Neural cell (in vitro differentiated cells): ENCODE results near the gene USP6. TPM values are rescaled to one million over a fixed set of nuclear protein-coding genes. Genes with fewer than 3 reads are reported as not detected.
"Not testable (repeated sequence)": the region's sequence is repeated elsewhere in the genome, so short reads cannot be mapped to it uniquely, and the experiment has no call there.

Source experiments
- H2AFZ ChIP-seq: fragments of 200-600, 300-800 bp; sonication (generic), shearing (Covaris generic); 2 replicates; pipeline ENCODE4 v1.6.0; 2014; ENCODE audit warnings: low read depth, mild to moderate bottlenecking, antibody characterized with exemption, low read length, moderate library complexity
- H3F3A ChIP-seq: fragments of 200-600 bp; shearing (Covaris generic); 2 replicates; pipeline ENCODE4 v1.6.1; 2016; ENCODE audit warnings: mild to moderate bottlenecking, moderate library complexity, mixed read lengths, antibody characterized with exemption, low read length; ENCODE audit not compliant: insufficient read depth, poor library complexity, severe bottlenecking
- H3K27ac ChIP-seq: fragments of 200-600, 300-800 bp; sonication (generic), shearing (Covaris generic); 2 replicates; pipeline ENCODE4 v1.5.1; 2014; ENCODE audit warnings: mild to moderate bottlenecking, low read length, moderate library complexity
- H3K27me3 ChIP-seq: fragments of 300-800, 200-600 bp; sonication (generic), shearing (Covaris generic); 2 replicates; pipeline ENCODE4 v1.6.0; 2014; ENCODE audit warnings: mild to moderate bottlenecking, low read depth, low read length, moderate library complexity; ENCODE audit not compliant: insufficient read depth
- H3K36me3 ChIP-seq: fragments of 300-800, 200-600 bp; sonication (generic), shearing (Covaris generic); 2 replicates; pipeline ENCODE4 v1.5.1; 2014; ENCODE audit warnings: mild to moderate bottlenecking, antibody characterized with exemption, low read length, moderate library complexity; ENCODE audit not compliant: insufficient read depth
- H3K4me2 ChIP-seq: fragments of 300-800, 200-600 bp; sonication (generic), shearing (Covaris generic); 2 replicates; pipeline ENCODE4 v1.6.0; 2014; ENCODE audit warnings: mild to moderate bottlenecking, low read length
- H3K4me3 ChIP-seq: fragments of 300-800, 200-600 bp; sonication (generic), shearing (Covaris generic); 2 replicates; pipeline ENCODE4 v1.5.1; 2014; ENCODE audit warnings: mild to moderate bottlenecking, low read length, moderate library complexity
- H3K79me2 ChIP-seq: fragments of 200-600 bp; shearing (Covaris generic); replicated peaks from 2 replicates; pipeline ENCODE4 v1.6.0; 2014; ENCODE audit warnings: mild to moderate bottlenecking, low read length, moderate library complexity; ENCODE audit not compliant: insufficient read depth
- H3K9ac ChIP-seq: fragments of 300-800, 200-600 bp; sonication (generic), shearing (Covaris generic); 2 replicates; pipeline ENCODE4 v1.6.1; 2016; ENCODE audit warnings: mild to moderate bottlenecking, low read length, mixed read lengths
- H3K9me2 ChIP-seq: fragments of 200-600 bp; shearing (Covaris generic); 2 replicates; pipeline ENCODE4 v1.6.1; 2016; ENCODE audit warnings: mild to moderate bottlenecking, low read length, mixed read lengths; ENCODE audit not compliant: insufficient read depth
- H3K9me3 ChIP-seq: fragments of 200-600, 300-800 bp; sonication (generic), shearing (Covaris generic); 2 replicates; pipeline ENCODE4 v1.6.1; 2016; ENCODE audit warnings: mild to moderate bottlenecking, mixed run types, low read length, moderate library complexity, mixed read lengths
- H4K20me1 ChIP-seq: fragments of 200-600 bp; shearing (Covaris generic); 2 replicates; pipeline ENCODE4 v1.6.1; 2016; ENCODE audit warnings: mild to moderate bottlenecking, mixed run types; ENCODE audit not compliant: insufficient read depth
- EP300 ChIP-seq: fragments of 450-650 bp; conservative IDR thresholded peaks from 2 replicates; pipeline ENCODE4 v1.6.1; 2014; ENCODE audit warnings: antibody characterized with exemption, mild to moderate bottlenecking, moderate library complexity; ENCODE audit not compliant: poor library complexity, severe bottlenecking
- EZH2 ChIP-seq: fragments of 200-600, 300-800 bp; shearing (Covaris generic), sonication (generic); IDR thresholded peaks from 2 replicates; pipeline ENCODE4 v1.6.1; 2014; ENCODE audit warnings: antibody characterized with exemption, low read length, borderline replicate concordance, mild to moderate bottlenecking; ENCODE audit not compliant: insufficient read depth, poor library complexity, severe bottlenecking
- MXI1 ChIP-seq: fragments of 450-650 bp; conservative IDR thresholded peaks from 2 replicates; pipeline ENCODE4 v1.6.1; 2014; ENCODE audit warnings: antibody characterized with exemption, mild to moderate bottlenecking; ENCODE audit not compliant: poor library complexity, severe bottlenecking
- POLR2AphosphoS5 ChIP-seq: IDR thresholded peaks from 2 replicates; pipeline ENCODE4 v1.6.1; 2012
- RAD21 ChIP-seq: fragments of 450-650 bp; conservative IDR thresholded peaks from 2 replicates; pipeline ENCODE4 v1.6.1; 2014; ENCODE audit warnings: antibody characterized with exemption, mild to moderate bottlenecking, moderate library complexity
- SMC3 ChIP-seq: fragments of 450-650 bp; conservative IDR thresholded peaks from 2 replicates; pipeline ENCODE4 v1.6.1; 2014; ENCODE audit warnings: antibody characterized with exemption, mild to moderate bottlenecking, moderate library complexity; ENCODE audit not compliant: poor library complexity
- TAF1 ChIP-seq: IDR thresholded peaks from 2 replicates; pipeline ENCODE4 v1.6.1; 2012; ENCODE audit warnings: low read depth
- polyA plus RNA-seq: library from polyadenylated mRNA; depleted of rRNA; stranded (reverse); fragments of >200 nt; gene quantifications from 2 replicates; pipeline ENCODE4 v1.2.3, GENCODE V29; 2014
- TF ChIP-seq, protein P1 (sequence below): fragments of 450-650 bp; IDR thresholded peaks from 2 replicates; pipeline ENCODE4 v1.5.1; 2014; ENCODE audit warnings: antibody characterized with exemption, mild to moderate bottlenecking, moderate library complexity; ENCODE audit not compliant: poor library complexity, severe bottlenecking
- TF ChIP-seq, protein P2 (sequence below): IDR thresholded peaks from 2 replicates; pipeline ENCODE4 v1.6.1; 2012; ENCODE audit warnings: borderline replicate concordance

The USP6 gene
- polyA plus RNA-seq, 1 donor from 2014 or later = not detected

DNA sequence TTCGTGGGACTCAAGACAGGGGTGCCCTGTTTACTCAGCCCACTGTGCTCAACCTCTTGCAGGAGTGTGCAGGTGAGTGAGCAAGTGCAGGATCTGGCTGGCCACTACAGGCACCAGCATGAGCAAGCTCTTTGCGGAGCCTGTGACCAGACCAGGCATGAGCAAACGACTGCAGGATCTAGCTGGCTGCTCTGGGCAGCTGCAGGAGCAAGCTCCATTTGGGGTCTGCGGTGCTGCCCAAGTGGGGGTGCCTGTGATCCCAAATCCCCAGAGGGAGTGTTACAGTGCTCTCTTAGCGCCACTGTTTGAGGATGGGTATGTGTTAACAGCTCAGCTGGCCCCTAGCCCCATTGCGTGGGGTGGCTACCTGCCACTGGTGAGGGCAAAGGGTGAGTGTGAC, 2.4 kb downstream of the USP6 start:
- TF ChIP-seq POLR2AphosphoS5 (no peak), MXI1 (no peak), EZH2 (no peak), EP300 (no peak), TAF1 (no peak), SMC3 (no peak), RAD21 (no peak)
- TF ChIP-seq, protein P1, sequence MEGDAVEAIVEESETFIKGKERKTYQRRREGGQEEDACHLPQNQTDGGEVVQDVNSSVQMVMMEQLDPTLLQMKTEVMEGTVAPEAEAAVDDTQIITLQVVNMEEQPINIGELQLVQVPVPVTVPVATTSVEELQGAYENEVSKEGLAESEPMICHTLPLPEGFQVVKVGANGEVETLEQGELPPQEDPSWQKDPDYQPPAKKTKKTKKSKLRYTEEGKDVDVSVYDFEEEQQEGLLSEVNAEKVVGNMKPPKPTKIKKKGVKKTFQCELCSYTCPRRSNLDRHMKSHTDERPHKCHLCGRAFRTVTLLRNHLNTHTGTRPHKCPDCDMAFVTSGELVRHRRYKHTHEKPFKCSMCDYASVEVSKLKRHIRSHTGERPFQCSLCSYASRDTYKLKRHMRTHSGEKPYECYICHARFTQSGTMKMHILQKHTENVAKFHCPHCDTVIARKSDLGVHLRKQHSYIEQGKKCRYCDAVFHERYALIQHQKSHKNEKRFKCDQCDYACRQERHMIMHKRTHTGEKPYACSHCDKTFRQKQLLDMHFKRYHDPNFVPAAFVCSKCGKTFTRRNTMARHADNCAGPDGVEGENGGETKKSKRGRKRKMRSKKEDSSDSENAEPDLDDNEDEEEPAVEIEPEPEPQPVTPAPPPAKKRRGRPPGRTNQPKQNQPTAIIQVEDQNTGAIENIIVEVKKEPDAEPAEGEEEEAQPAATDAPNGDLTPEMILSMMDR = no peak
- TF ChIP-seq, protein P2, sequence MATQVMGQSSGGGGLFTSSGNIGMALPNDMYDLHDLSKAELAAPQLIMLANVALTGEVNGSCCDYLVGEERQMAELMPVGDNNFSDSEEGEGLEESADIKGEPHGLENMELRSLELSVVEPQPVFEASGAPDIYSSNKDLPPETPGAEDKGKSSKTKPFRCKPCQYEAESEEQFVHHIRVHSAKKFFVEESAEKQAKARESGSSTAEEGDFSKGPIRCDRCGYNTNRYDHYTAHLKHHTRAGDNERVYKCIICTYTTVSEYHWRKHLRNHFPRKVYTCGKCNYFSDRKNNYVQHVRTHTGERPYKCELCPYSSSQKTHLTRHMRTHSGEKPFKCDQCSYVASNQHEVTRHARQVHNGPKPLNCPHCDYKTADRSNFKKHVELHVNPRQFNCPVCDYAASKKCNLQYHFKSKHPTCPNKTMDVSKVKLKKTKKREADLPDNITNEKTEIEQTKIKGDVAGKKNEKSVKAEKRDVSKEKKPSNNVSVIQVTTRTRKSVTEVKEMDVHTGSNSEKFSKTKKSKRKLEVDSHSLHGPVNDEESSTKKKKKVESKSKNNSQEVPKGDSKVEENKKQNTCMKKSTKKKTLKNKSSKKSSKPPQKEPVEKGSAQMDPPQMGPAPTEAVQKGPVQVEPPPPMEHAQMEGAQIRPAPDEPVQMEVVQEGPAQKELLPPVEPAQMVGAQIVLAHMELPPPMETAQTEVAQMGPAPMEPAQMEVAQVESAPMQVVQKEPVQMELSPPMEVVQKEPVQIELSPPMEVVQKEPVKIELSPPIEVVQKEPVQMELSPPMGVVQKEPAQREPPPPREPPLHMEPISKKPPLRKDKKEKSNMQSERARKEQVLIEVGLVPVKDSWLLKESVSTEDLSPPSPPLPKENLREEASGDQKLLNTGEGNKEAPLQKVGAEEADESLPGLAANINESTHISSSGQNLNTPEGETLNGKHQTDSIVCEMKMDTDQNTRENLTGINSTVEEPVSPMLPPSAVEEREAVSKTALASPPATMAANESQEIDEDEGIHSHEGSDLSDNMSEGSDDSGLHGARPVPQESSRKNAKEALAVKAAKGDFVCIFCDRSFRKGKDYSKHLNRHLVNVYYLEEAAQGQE = no peak
- Histone ChIP-seq H3K79me2 (no peaks in the 10 kb centered on the region), H3K27me3 (peaks cover 10% of the 10 kb centered on the region), H2AFZ (no peak overlapping the region), H4K20me1 (no peaks in the 10 kb centered on the region), H3K36me3 (no peaks in the 10 kb centered on the region), H3K4me3 (no peak overlapping the region), H3K4me2 (no peak overlapping the region), H3K9ac (no peak overlapping the region), H3K9me3 (peaks cover 4% of the 10 kb centered on the region), H3K9me2 (no peaks in the 10 kb centered on the region), H3K27ac (no peak overlapping the region), H3F3A (no peaks in the 10 kb centered on the region)

DNA sequence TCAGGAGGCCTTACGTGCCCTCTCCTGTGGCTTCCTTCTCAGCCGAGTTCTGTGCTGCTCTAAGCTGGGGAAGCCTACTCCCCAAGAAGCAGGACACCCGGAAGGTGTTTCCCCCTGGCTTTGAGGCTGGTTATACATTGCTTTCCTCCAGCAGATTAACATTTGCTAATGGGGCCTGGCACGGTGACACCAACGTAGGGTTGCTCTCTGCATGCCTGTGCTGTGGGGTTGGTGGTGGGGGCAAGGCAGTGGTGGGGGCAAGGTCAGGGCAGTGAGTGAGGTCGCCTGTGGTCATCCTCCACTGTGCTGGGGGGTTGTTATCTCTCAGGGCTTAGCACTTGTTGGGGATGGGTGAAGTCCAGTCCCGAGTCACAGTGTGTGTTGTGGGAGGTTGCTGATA, 4.2 kb downstream of the USP6 start:
- Histone ChIP-seq H3K4me2 (no peak overlapping the region), H3K9me3 (peaks cover 4% of the 10 kb centered on the region), H3K4me3 (no peak overlapping the region), H2AFZ (no peak overlapping the region), H3K9me2 (no peaks in the 10 kb centered on the region), H3F3A (no peaks in the 10 kb centered on the region), H4K20me1 (no peaks in the 10 kb centered on the region), H3K79me2 (no peaks in the 10 kb centered on the region), H3K27ac (no peak overlapping the region), H3K27me3 (peaks cover 10% of the 10 kb centered on the region), H3K9ac (no peak overlapping the region), H3K36me3 (no peaks in the 10 kb centered on the region)
- TF ChIP-seq MXI1 (no peak), POLR2AphosphoS5 (no peak), RAD21 (no peak), SMC3 (no peak), TAF1 (no peak), EZH2 (no peak)
- TF ChIP-seq, protein P1 = no peak
- TF ChIP-seq, protein P2 = no peak

DNA sequence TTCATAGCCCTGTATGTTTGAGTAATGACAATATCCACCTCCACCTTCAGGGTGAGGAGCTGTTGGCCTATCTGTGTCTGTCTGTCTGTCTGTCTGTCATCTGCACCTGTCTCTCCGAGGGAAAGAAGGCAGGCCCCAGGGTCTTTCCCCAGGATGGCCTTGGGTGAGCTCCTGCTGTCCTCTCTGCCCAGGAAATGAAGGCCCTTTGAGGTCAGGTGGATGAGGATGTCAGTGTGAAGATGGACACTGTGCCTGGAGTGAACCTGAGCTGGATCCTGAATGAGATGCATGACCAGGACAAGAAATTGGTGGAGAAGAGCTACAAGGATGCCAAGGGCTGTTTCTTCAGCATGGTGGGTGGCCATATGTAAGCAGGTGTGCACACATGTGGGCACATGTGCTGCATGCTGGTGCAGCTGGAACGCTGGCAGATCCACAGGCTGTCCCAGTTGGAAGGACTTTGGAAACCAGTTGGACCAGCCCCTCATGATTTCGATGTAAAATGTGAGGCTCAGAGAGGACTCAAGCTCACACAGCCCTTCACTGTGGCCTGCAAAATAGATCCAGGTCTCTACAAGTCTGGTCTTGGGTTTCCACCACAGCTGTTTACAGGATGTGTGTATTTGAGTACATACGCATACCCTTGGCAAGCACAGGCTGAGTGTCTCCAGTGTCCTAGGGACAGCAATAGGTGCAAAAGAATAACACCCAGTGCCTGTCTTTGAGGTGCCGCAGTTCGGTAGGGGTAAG, 4.8 kb downstream of the USP6 start:
- H3K27ac ChIP-seq, H2AFZ ChIP-seq, H3K9me3 ChIP-seq, H3K27me3 ChIP-seq, H3K4me3 ChIP-seq, H3K9me2 ChIP-seq, H3K79me2 ChIP-seq, H3K4me2 ChIP-seq, H3K9ac ChIP-seq, H4K20me1 ChIP-seq, H3F3A ChIP-seq, H3K36me3 ChIP-seq: not testable (repeated sequence)
